H9 (cell line): ENCODE data around the gene MAST1. TPM values are rescaled to one million over a fixed set of nuclear protein-coding genes. Genes with fewer than 3 reads are reported as not detected.

Experiments
- DNase-seq: peaks from one replicate; pipeline ENCODE4 v3.0.0-alpha.2; 2017
- H2AFZ ChIP-seq: one replicate; pipeline ENCODE4 v1.6.1; 2013; ENCODE audit warnings: mild to moderate bottlenecking, low read length, control low read depth, moderate library complexity
- H2AK5ac ChIP-seq: 2 replicates; pipeline ENCODE4 v1.6.1; 2013; ENCODE audit warnings: low read length, control low read depth, mixed read lengths; ENCODE audit not compliant: insufficient read length
- H2BK120ac ChIP-seq: one replicate; pipeline ENCODE4 v1.6.1; 2013; ENCODE audit warnings: low read depth, mild to moderate bottlenecking, low read length, control low read depth, inconsistent platforms; ENCODE audit not compliant: poor library complexity, severe bottlenecking
- H2BK12ac ChIP-seq: 2 replicates; pipeline ENCODE4 v1.6.1; 2013; ENCODE audit warnings: low read length, control low read depth, mixed read lengths, low read depth; ENCODE audit not compliant: insufficient read length
- H2BK15ac ChIP-seq: 2 replicates; pipeline ENCODE4 v1.6.1; 2013; ENCODE audit warnings: low read depth, low read length, control low read depth
- H2BK20ac ChIP-seq: one replicate; pipeline ENCODE4 v1.6.1; 2013; ENCODE audit warnings: low read depth, mild to moderate bottlenecking, low read length, control low read depth, inconsistent platforms; ENCODE audit not compliant: poor library complexity, severe bottlenecking
- H2BK5ac ChIP-seq: 2 replicates; pipeline ENCODE4 v1.6.1; 2013; ENCODE audit warnings: low read length, control low read depth, mixed read lengths; ENCODE audit not compliant: insufficient read length
- H3K14ac ChIP-seq: 2 replicates; pipeline ENCODE4 v1.6.1; 2013; ENCODE audit warnings: low read length, control low read depth; ENCODE audit not compliant: insufficient read depth
- H3K18ac ChIP-seq: 2 replicates; pipeline ENCODE4 v1.6.1; 2013; ENCODE audit warnings: low read depth, mild to moderate bottlenecking, mixed read lengths, low read length, control low read depth; ENCODE audit not compliant: insufficient read length
- H3K23ac ChIP-seq: 2 replicates; pipeline ENCODE4 v1.6.1; 2013; ENCODE audit warnings: low read length, control low read depth, mixed read lengths, low read depth; ENCODE audit not compliant: insufficient read length
- H3K23me2 ChIP-seq: 2 replicates; pipeline ENCODE4 v1.6.1; 2013; ENCODE audit warnings: low read depth, mild to moderate bottlenecking, mixed read lengths, low read length, control low read depth; ENCODE audit not compliant: insufficient read length, poor library complexity, severe bottlenecking
- H3K27ac ChIP-seq: 2 replicates; pipeline ENCODE4 v1.5.1; 2013; ENCODE audit warnings: low read length, control low read depth, mixed read lengths, low read depth; ENCODE audit not compliant: insufficient read length
- H3K27me3 ChIP-seq: 2 replicates; pipeline ENCODE4 v1.6.1; 2013; ENCODE audit warnings: low read length, control low read depth, inconsistent platforms; ENCODE audit not compliant: insufficient read depth
- H3K4ac ChIP-seq: 2 replicates; pipeline ENCODE4 v1.6.1; 2013; ENCODE audit warnings: low read depth, mild to moderate bottlenecking, control low read depth, inconsistent platforms, low read length, moderate library complexity
- H3K4me1 ChIP-seq: 2 replicates; pipeline ENCODE4 v1.6.1; 2013; ENCODE audit warnings: low read length, control low read depth, inconsistent platforms; ENCODE audit not compliant: insufficient read depth
- H3K4me2 ChIP-seq: 2 replicates; pipeline ENCODE4 v1.6.1; 2013; ENCODE audit warnings: low read length, control low read depth, mixed read lengths; ENCODE audit not compliant: insufficient read length, insufficient read depth
- H3K56ac ChIP-seq: 2 replicates; pipeline ENCODE4 v1.6.1; 2013; ENCODE audit warnings: low read depth, mild to moderate bottlenecking, mixed read lengths, low read length, control low read depth; ENCODE audit not compliant: insufficient read length
- H3K79me1 ChIP-seq: 2 replicates; pipeline ENCODE4 v1.6.1; 2013; ENCODE audit warnings: low read depth, mild to moderate bottlenecking, moderate library complexity, low read length, control low read depth, inconsistent platforms; ENCODE audit not compliant: insufficient read depth, poor library complexity, severe bottlenecking
- H3K79me2 ChIP-seq: 2 replicates; pipeline ENCODE4 v1.6.1; 2013; ENCODE audit warnings: low read length, control low read depth, inconsistent platforms; ENCODE audit not compliant: insufficient read depth
- H3K9ac ChIP-seq: 2 replicates; pipeline ENCODE4 v1.6.1; 2013; ENCODE audit warnings: low read length, control low read depth, mixed read lengths; ENCODE audit not compliant: insufficient read length; ENCODE audit errors: extremely low read depth
- H3K9me3 ChIP-seq: one replicate; pipeline ENCODE4 v1.6.1; 2013; ENCODE audit warnings: low read depth, low read length, inconsistent platforms; ENCODE audit not compliant: control insufficient read depth
- H3T11ph ChIP-seq: one replicate; pipeline ENCODE4 v1.6.1; 2013; ENCODE audit warnings: mild to moderate bottlenecking, low read length, control low read depth, inconsistent platforms
- H4K20me1 ChIP-seq: one replicate; pipeline ENCODE4 v1.6.1; 2013; ENCODE audit not compliant: control insufficient read depth, insufficient read length, insufficient read depth
- H4K5ac ChIP-seq: 2 replicates; pipeline ENCODE4 v1.6.1; 2013; ENCODE audit warnings: low read depth, mild to moderate bottlenecking, mixed read lengths, low read length, control low read depth; ENCODE audit not compliant: insufficient read length
- H4K8ac ChIP-seq: replicated peaks from 2 replicates; pipeline ENCODE4 v1.6.1; 2013; ENCODE audit warnings: low read length, control low read depth, mixed read lengths, low read depth; ENCODE audit not compliant: insufficient read length
- H4K91ac ChIP-seq: 2 replicates; pipeline ENCODE4 v1.6.1; 2013; ENCODE audit warnings: low read depth, mild to moderate bottlenecking, moderate library complexity, mixed read lengths, low read length, control low read depth; ENCODE audit not compliant: insufficient read length
- H3K27ac Mint-ChIP-seq, 3 experiments: 2 replicates in 2 of 3; 3 replicates in 1 of 3; pipeline ENCODE4 v1.8.0; 2020 to 2021; ENCODE audit warnings: mixed read lengths in 3 of 3, mild to moderate bottlenecking in 1 of 3, moderate library complexity in 1 of 3
- H3K27me3 Mint-ChIP-seq: 2 replicates; pipeline ENCODE4 v1.8.0; 2021; ENCODE audit warnings: low read depth, mild to moderate bottlenecking, moderate library complexity, mixed read lengths
- H3K36me3 Mint-ChIP-seq, 3 experiments: 2 replicates in 2 of 3; 3 replicates in 1 of 3; pipeline ENCODE4 v1.8.0; 2020 to 2021; ENCODE audit warnings: low read depth in 3 of 3, mixed read lengths in 3 of 3; ENCODE audit not compliant: insufficient read depth in 1 of 3
- H3K4me1 Mint-ChIP-seq, 2 experiments: 2 replicates each; pipeline ENCODE4 v1.8.0; 2020; ENCODE audit warnings: mixed read lengths in 2 of 2
- H3K4me3 Mint-ChIP-seq, 2 experiments: 2 replicates in 1 of 2; 3 replicates in 1 of 2; pipeline ENCODE4 v1.8.0; 2020 to 2021; ENCODE audit warnings: mild to moderate bottlenecking in 2 of 2, mixed read lengths in 2 of 2, moderate library complexity in 1 of 2
- H3K9me3 Mint-ChIP-seq, 2 experiments: 2 replicates in 1 of 2; 3 replicates in 1 of 2; pipeline ENCODE4 v1.8.0; 2020; ENCODE audit warnings: mild to moderate bottlenecking in 2 of 2, mixed read lengths in 2 of 2, moderate library complexity in 1 of 2
- CTCF ChIP-seq: fragments of 200-600 bp; sonication (generic); conservative IDR thresholded peaks from 3 replicates; pipeline ENCODE4 v1.8.0; 2021; ENCODE audit warnings: antibody characterized with exemption, mild to moderate bottlenecking
- WGBS: extraction: QIAGEN DNeasy Blood & Tissue Kit; methylation state at CpG from one replicate; pipeline ENCODE4 v1.1.7; 2013; ENCODE audit warnings: missing lambda C conversion rate, low lambda C conversion rate, mixed read lengths; ENCODE audit not compliant: insufficient read length; ENCODE audit errors: extremely low coverage; 5-methylcytosine and 5-hydroxymethylcytosine counted together
- total RNA-seq: library from RNA; stranded (reverse); gene quantifications from 2 replicates; pipeline ENCODE4 v1.2.1, GENCODE V29; 2021

The MAST1 gene
- total RNA-seq, 1 experiment from 2014 or later: 15.1 TPM

- H4K20me1 ChIP-seq: peaks cover 3% of the 10 kb centered on the region
- Mint-ChIP-seq H3K36me3 (peaks cover 37 to 51% (median 40%) of the 10 kb centered on the region in 3 experiments), H3K27ac (no peak overlapping the region), H3K4me3 (no peak overlapping the region; a peak in 1 of 5 replicates), H3K4me1 (peaks cover under 1 to 5% of the 10 kb centered on the region in 2 experiments; a peak in 2 of 4 replicates), H3K9me3 (peaks cover 5 to 11% of the 10 kb centered on the region in 2 experiments; a peak in 4 of 5 replicates), H3K27me3 (no peaks in the 10 kb centered on the region)
- H3K56ac ChIP-seq: no peak overlapping the region
- H3K14ac ChIP-seq: no peak overlapping the region
- no peak for TF ChIP-seq CTCF
- H3K4me2 ChIP-seq: no peak overlapping the region
- H2AFZ ChIP-seq: no peak overlapping the region
- H2BK120ac ChIP-seq: no peak overlapping the region
- H4K91ac ChIP-seq: no peak overlapping the region
- H3K23me2 ChIP-seq: peaks cover 2% of the 10 kb centered on the region
- H3K79me1 ChIP-seq: no peaks in the 10 kb centered on the region
- H3K23ac ChIP-seq: no peak overlapping the region
- no peaks in the 10 kb centered on the region for H3K79me2 ChIP-seq
- no peak overlapping the region for H2AK5ac ChIP-seq
- no peak overlapping the region for H2BK5ac ChIP-seq
- no peak overlapping the region for H2BK20ac ChIP-seq
- H3K9ac ChIP-seq: no peak overlapping the region
- no peak overlapping the region for H3K18ac ChIP-seq
- DNase-seq: no peak
- no peak overlapping the region for H4K8ac ChIP-seq
- H2BK12ac ChIP-seq: no peak overlapping the region
- H3K27me3 ChIP-seq: no peaks in the 10 kb centered on the region
- WGBS: no CpG with 5 or more reads among the region's 5 CpGs
- no peaks in the 10 kb centered on the region for H3K9me3 ChIP-seq
- no peak overlapping the region for H4K5ac ChIP-seq
- H3K4ac ChIP-seq: no peak overlapping the region
- H3K4me1 ChIP-seq: no peaks in the 10 kb centered on the region
- H3T11ph ChIP-seq: no peak overlapping the region
- no peak overlapping the region for H2BK15ac ChIP-seq
- H3K27ac ChIP-seq: no peak overlapping the region
Measured at GRCh38 chr19:12872255-12872654, 33.9 kb downstream of the MAST1 start.
